H9 (cell line): ENCODE results near the gene CCDC78. TPM values are rescaled to one million over a fixed set of nuclear protein-coding genes. Genes with fewer than 3 reads are reported as not detected.
A peak's percentile ranks its signal among the peaks of the same experiment; 100 is the strongest.

Experiments
- DNase-seq: peaks from one replicate; pipeline ENCODE4 v3.0.0-alpha.2; 2017
- H2AFZ ChIP-seq: one replicate; pipeline ENCODE4 v1.6.1; 2013; ENCODE audit warnings: mild to moderate bottlenecking, low read length, control low read depth, moderate library complexity
- H2AK5ac ChIP-seq: 2 replicates; pipeline ENCODE4 v1.6.1; 2013; ENCODE audit warnings: low read length, control low read depth, mixed read lengths; ENCODE audit not compliant: insufficient read length
- H2BK120ac ChIP-seq: one replicate; pipeline ENCODE4 v1.6.1; 2013; ENCODE audit warnings: low read depth, mild to moderate bottlenecking, low read length, control low read depth, inconsistent platforms; ENCODE audit not compliant: poor library complexity, severe bottlenecking
- H2BK12ac ChIP-seq: 2 replicates; pipeline ENCODE4 v1.6.1; 2013; ENCODE audit warnings: low read length, control low read depth, mixed read lengths, low read depth; ENCODE audit not compliant: insufficient read length
- H2BK15ac ChIP-seq: 2 replicates; pipeline ENCODE4 v1.6.1; 2013; ENCODE audit warnings: low read depth, low read length, control low read depth
- H2BK20ac ChIP-seq: one replicate; pipeline ENCODE4 v1.6.1; 2013; ENCODE audit warnings: low read depth, mild to moderate bottlenecking, low read length, control low read depth, inconsistent platforms; ENCODE audit not compliant: poor library complexity, severe bottlenecking
- H2BK5ac ChIP-seq: 2 replicates; pipeline ENCODE4 v1.6.1; 2013; ENCODE audit warnings: low read length, control low read depth, mixed read lengths; ENCODE audit not compliant: insufficient read length
- H3K14ac ChIP-seq: 2 replicates; pipeline ENCODE4 v1.6.1; 2013; ENCODE audit warnings: low read length, control low read depth; ENCODE audit not compliant: insufficient read depth
- H3K18ac ChIP-seq: 2 replicates; pipeline ENCODE4 v1.6.1; 2013; ENCODE audit warnings: low read depth, mild to moderate bottlenecking, mixed read lengths, low read length, control low read depth; ENCODE audit not compliant: insufficient read length
- H3K23ac ChIP-seq: 2 replicates; pipeline ENCODE4 v1.6.1; 2013; ENCODE audit warnings: low read length, control low read depth, mixed read lengths, low read depth; ENCODE audit not compliant: insufficient read length
- H3K23me2 ChIP-seq: 2 replicates; pipeline ENCODE4 v1.6.1; 2013; ENCODE audit warnings: low read depth, mild to moderate bottlenecking, mixed read lengths, low read length, control low read depth; ENCODE audit not compliant: insufficient read length, poor library complexity, severe bottlenecking
- H3K27ac ChIP-seq: 2 replicates; pipeline ENCODE4 v1.5.1; 2013; ENCODE audit warnings: low read length, control low read depth, mixed read lengths, low read depth; ENCODE audit not compliant: insufficient read length
- H3K27me3 ChIP-seq: 2 replicates; pipeline ENCODE4 v1.6.1; 2013; ENCODE audit warnings: low read length, control low read depth, inconsistent platforms; ENCODE audit not compliant: insufficient read depth
- H3K4ac ChIP-seq: 2 replicates; pipeline ENCODE4 v1.6.1; 2013; ENCODE audit warnings: low read depth, mild to moderate bottlenecking, control low read depth, inconsistent platforms, low read length, moderate library complexity
- H3K4me1 ChIP-seq: 2 replicates; pipeline ENCODE4 v1.6.1; 2013; ENCODE audit warnings: low read length, control low read depth, inconsistent platforms; ENCODE audit not compliant: insufficient read depth
- H3K4me2 ChIP-seq: 2 replicates; pipeline ENCODE4 v1.6.1; 2013; ENCODE audit warnings: low read length, control low read depth, mixed read lengths; ENCODE audit not compliant: insufficient read length, insufficient read depth
- H3K56ac ChIP-seq: 2 replicates; pipeline ENCODE4 v1.6.1; 2013; ENCODE audit warnings: low read depth, mild to moderate bottlenecking, mixed read lengths, low read length, control low read depth; ENCODE audit not compliant: insufficient read length
- H3K79me1 ChIP-seq: 2 replicates; pipeline ENCODE4 v1.6.1; 2013; ENCODE audit warnings: low read depth, mild to moderate bottlenecking, moderate library complexity, low read length, control low read depth, inconsistent platforms; ENCODE audit not compliant: insufficient read depth, poor library complexity, severe bottlenecking
- H3K79me2 ChIP-seq: 2 replicates; pipeline ENCODE4 v1.6.1; 2013; ENCODE audit warnings: low read length, control low read depth, inconsistent platforms; ENCODE audit not compliant: insufficient read depth
- H3K9ac ChIP-seq: 2 replicates; pipeline ENCODE4 v1.6.1; 2013; ENCODE audit warnings: low read length, control low read depth, mixed read lengths; ENCODE audit not compliant: insufficient read length; ENCODE audit errors: extremely low read depth
- H3K9me3 ChIP-seq: one replicate; pipeline ENCODE4 v1.6.1; 2013; ENCODE audit warnings: low read depth, low read length, inconsistent platforms; ENCODE audit not compliant: control insufficient read depth
- H3T11ph ChIP-seq: one replicate; pipeline ENCODE4 v1.6.1; 2013; ENCODE audit warnings: mild to moderate bottlenecking, low read length, control low read depth, inconsistent platforms
- H4K20me1 ChIP-seq: one replicate; pipeline ENCODE4 v1.6.1; 2013; ENCODE audit not compliant: control insufficient read depth, insufficient read length, insufficient read depth
- H4K5ac ChIP-seq: 2 replicates; pipeline ENCODE4 v1.6.1; 2013; ENCODE audit warnings: low read depth, mild to moderate bottlenecking, mixed read lengths, low read length, control low read depth; ENCODE audit not compliant: insufficient read length
- H4K8ac ChIP-seq: replicated peaks from 2 replicates; pipeline ENCODE4 v1.6.1; 2013; ENCODE audit warnings: low read length, control low read depth, mixed read lengths, low read depth; ENCODE audit not compliant: insufficient read length
- H4K91ac ChIP-seq: 2 replicates; pipeline ENCODE4 v1.6.1; 2013; ENCODE audit warnings: low read depth, mild to moderate bottlenecking, moderate library complexity, mixed read lengths, low read length, control low read depth; ENCODE audit not compliant: insufficient read length
- H3K27ac Mint-ChIP-seq, 3 experiments: 2 replicates in 2 of 3; 3 replicates in 1 of 3; pipeline ENCODE4 v1.8.0; 2020 to 2021; ENCODE audit warnings: mixed read lengths in 3 of 3, mild to moderate bottlenecking in 1 of 3, moderate library complexity in 1 of 3
- H3K27me3 Mint-ChIP-seq: 2 replicates; pipeline ENCODE4 v1.8.0; 2021; ENCODE audit warnings: low read depth, mild to moderate bottlenecking, moderate library complexity, mixed read lengths
- H3K36me3 Mint-ChIP-seq, 3 experiments: 2 replicates in 2 of 3; 3 replicates in 1 of 3; pipeline ENCODE4 v1.8.0; 2020 to 2021; ENCODE audit warnings: low read depth in 3 of 3, mixed read lengths in 3 of 3; ENCODE audit not compliant: insufficient read depth in 1 of 3
- H3K4me1 Mint-ChIP-seq, 2 experiments: 2 replicates each; pipeline ENCODE4 v1.8.0; 2020; ENCODE audit warnings: mixed read lengths in 2 of 2
- H3K4me3 Mint-ChIP-seq, 2 experiments: 2 replicates in 1 of 2; 3 replicates in 1 of 2; pipeline ENCODE4 v1.8.0; 2020 to 2021; ENCODE audit warnings: mild to moderate bottlenecking in 2 of 2, mixed read lengths in 2 of 2, moderate library complexity in 1 of 2
- H3K9me3 Mint-ChIP-seq, 2 experiments: 2 replicates in 1 of 2; 3 replicates in 1 of 2; pipeline ENCODE4 v1.8.0; 2020; ENCODE audit warnings: mild to moderate bottlenecking in 2 of 2, mixed read lengths in 2 of 2, moderate library complexity in 1 of 2
- CTCF ChIP-seq: fragments of 200-600 bp; sonication (generic); conservative IDR thresholded peaks from 3 replicates; pipeline ENCODE4 v1.8.0; 2021; ENCODE audit warnings: antibody characterized with exemption, mild to moderate bottlenecking
- WGBS: extraction: QIAGEN DNeasy Blood & Tissue Kit; methylation state at CpG from one replicate; pipeline ENCODE4 v1.1.7; 2013; ENCODE audit warnings: missing lambda C conversion rate, low lambda C conversion rate, mixed read lengths; ENCODE audit not compliant: insufficient read length; ENCODE audit errors: extremely low coverage; 5-methylcytosine and 5-hydroxymethylcytosine counted together
- total RNA-seq: library from RNA; stranded (reverse); gene quantifications from 2 replicates; pipeline ENCODE4 v1.2.1, GENCODE V29; 2021

The CCDC78 gene
- total RNA-seq, 1 experiment from 2014 or later = 12.1 TPM

DNA sequence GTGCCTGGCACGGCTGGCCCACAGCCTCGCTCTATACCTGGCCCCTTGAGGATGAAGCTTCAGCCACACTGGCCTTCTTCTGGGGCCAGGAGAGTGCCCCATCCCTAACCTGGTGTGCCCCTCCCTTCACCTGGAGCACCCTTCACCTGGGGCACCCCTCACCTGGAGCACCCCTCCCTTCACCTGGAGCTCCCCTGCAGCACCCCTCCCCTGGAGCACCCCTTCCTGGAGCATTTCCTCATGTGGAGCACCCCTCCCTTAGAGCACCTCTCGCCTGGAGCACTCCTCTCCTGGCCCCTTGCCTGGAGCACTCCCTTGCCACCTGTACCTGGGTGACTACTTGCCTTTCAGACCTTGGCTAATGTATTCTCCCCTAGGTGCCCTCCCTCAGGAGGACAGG, 18.2 kb downstream of the CCDC78 start:
- no peak overlapping the region for H3K23ac ChIP-seq
- no peak overlapping the region for H3K9ac ChIP-seq
- no peak overlapping the region for H2BK5ac ChIP-seq
- H3K9me3 Mint-ChIP-seq = peaks cover 0 to 2% of the 10 kb centered on the region in 2 experiments; a peak in 2 of 5 replicates
- H3K79me2 ChIP-seq = no peaks in the 10 kb centered on the region
- H3K4me2 ChIP-seq = no peak overlapping the region
- H3K18ac ChIP-seq = no peak overlapping the region
- no peak overlapping the region for H2BK120ac ChIP-seq
- no peak overlapping the region for H2BK20ac ChIP-seq
- TF ChIP-seq CTCF = no peak
- H3K27me3 Mint-ChIP-seq = peaks cover 81% of the 10 kb centered on the region
- no peaks in the 10 kb centered on the region for H3K36me3 Mint-ChIP-seq
- no peak overlapping the region for H2AFZ ChIP-seq
- no peak overlapping the region for H2BK15ac ChIP-seq
- no peak overlapping the region for H2AK5ac ChIP-seq
- no peak overlapping the region for H3K56ac ChIP-seq
- no peak overlapping the region for H3K27ac Mint-ChIP-seq
- peaks cover 4% of the 10 kb centered on the region for H3K23me2 ChIP-seq
- no peak overlapping the region for H3K27ac ChIP-seq
- H2BK12ac ChIP-seq = no peak overlapping the region
- no peaks in the 10 kb centered on the region for H4K20me1 ChIP-seq
- H3K4me3 Mint-ChIP-seq = peak overlapping the region in 1 of 2 experiments; percentile 48; a peak in 2 of 5 replicates
- no peak overlapping the region for H3T11ph ChIP-seq
- H3K4ac ChIP-seq = no peak overlapping the region
- H3K4me1 ChIP-seq = no peaks in the 10 kb centered on the region
- H4K91ac ChIP-seq = no peak overlapping the region
- peaks cover 31% of the 10 kb centered on the region; the same call in 1 of the 2 replicates for H3K27me3 ChIP-seq
- DNase-seq = no peak
- H3K9me3 ChIP-seq = no peaks in the 10 kb centered on the region
- WGBS = no CpG with 5 or more reads among the region's 3 CpGs
- no peaks in the 10 kb centered on the region for H3K79me1 ChIP-seq
- no peak overlapping the region for H4K5ac ChIP-seq
- H3K14ac ChIP-seq = no peak overlapping the region
- peaks cover 3 to 10% of the 10 kb centered on the region in 2 experiments; a peak in 3 of 4 replicates for H3K4me1 Mint-ChIP-seq
- H4K8ac ChIP-seq = no peak overlapping the region
